Panc1 (cell line): ENCODE results near the gene PITPNB. TPM values are rescaled to one million over a fixed set of nuclear protein-coding genes. Genes with fewer than 3 reads are reported as not detected.

Source experiments
- ATAC-seq: fragments of 200-7000 bp; cut with Tn5 transposase; 2 replicates; pipeline ENCODE4 v1.9.1; 2020; ENCODE audit warnings: mild to moderate bottlenecking, moderate library complexity
- BruUV-seq: library from RNA; stranded (reverse); fragments of 400-500 nt; replicated peaks from 2 replicates; lab custom pipeline; 2021; lab: Mats Ljungman, UMichigan
- CTCF ChIA-PET: fragments of 300-600 bp; sonication (Branson Sonifier 250); formaldehyde crosslinking; loops from one replicate; lab custom pipeline; 2022; ENCODE audit warnings: antibody characterized with exemption; lab: Charles Lee
- POLR2A ChIA-PET: fragments of 300-600 bp; sonication (Branson Sonifier 250); formaldehyde crosslinking; loops from one replicate; lab custom pipeline; 2022; ENCODE audit warnings: antibody characterized with exemption; lab: Charles Lee
- DNase-seq: peaks from one replicate; pipeline ENCODE4 v3.0.0-alpha.2; 2010; ENCODE audit warnings: low read depth, low spot score
- H3K27ac ChIP-seq: 2 replicates; pipeline ENCODE4 v1.5.1; 2011; ENCODE audit warnings: mild to moderate bottlenecking, low read length, inconsistent platforms
- H3K27me3 ChIP-seq: fragments of 200-500 bp; sonication (Bioruptor generic); 2 replicates; pipeline ENCODE4 v1.6.0; 2014; ENCODE audit warnings: low read length, inconsistent platforms; ENCODE audit not compliant: control insufficient read depth, insufficient read depth
- H3K36me3 ChIP-seq: fragments of 200-500 bp; sonication (Bioruptor generic); 2 replicates; pipeline ENCODE4 v1.5.1; 2014; ENCODE audit warnings: inconsistent platforms, mild to moderate bottlenecking, low read length, moderate library complexity; ENCODE audit not compliant: control insufficient read depth, insufficient read depth
- H3K4me1 ChIP-seq: 2 replicates; pipeline ENCODE4 v1.5.1; 2011; ENCODE audit warnings: inconsistent platforms, mild to moderate bottlenecking, low read length, moderate library complexity; ENCODE audit not compliant: control insufficient read depth, insufficient read depth
- H3K4me3 ChIP-seq, 2 experiments: 2 replicates each; pipeline ENCODE4 v1.5.1; 2011 to 2012; ENCODE audit warnings: low read depth in 2 of 2, low read length in 2 of 2, mild to moderate bottlenecking in 2 of 2, inconsistent platforms in 1 of 2, moderate library complexity in 1 of 2
- H3K9me3 ChIP-seq: fragments of 200-500 bp; sonication (Bioruptor generic); 2 replicates; pipeline ENCODE4 v1.5.1; 2014; ENCODE audit warnings: low read depth, mild to moderate bottlenecking, inconsistent platforms, low read length, moderate library complexity; ENCODE audit not compliant: control insufficient read depth, insufficient read depth
- POLR2AphosphoS5 ChIP-seq: IDR thresholded peaks from 2 replicates; pipeline ENCODE4 v1.6.1; 2012; ENCODE audit warnings: mild to moderate bottlenecking, low read depth, low read length, moderate library complexity
- SIN3A ChIP-seq: IDR thresholded peaks from 2 replicates; pipeline ENCODE4 v1.6.1; 2012; ENCODE audit warnings: low read depth, mild to moderate bottlenecking, low read length, moderate library complexity, borderline replicate concordance; ENCODE audit not compliant: insufficient read depth
- TCF7L2 ChIP-seq: IDR thresholded peaks from 2 replicates; pipeline ENCODE4 v1.6.1; 2011; ENCODE audit warnings: mild to moderate bottlenecking, low read depth, low read length, inconsistent platforms
- in situ Hi-C: cut with HindIII; loops from 2 replicates; pipeline ENCODE4 v1.10.0; 2016; ENCODE audit warnings: low sequenced_read_pairs, low pct_unique_long_range_greater_than_20kb
- intact Hi-C: fragments of 100-400 bp; cut with micrococcal nuclease; formaldehyde crosslinking; loops from one replicate; pipeline ENCODE4 v1.10.0; 2022; ENCODE audit not compliant: unreplicated experiment
- total RNA-seq: library from RNA; stranded (reverse); gene quantifications from one replicate; pipeline ENCODE4 v1.2.1, GENCODE V29; 2021; ENCODE audit not compliant: unreplicated experiment
- TF ChIP-seq, protein P1 (sequence below), 2 experiments: IDR thresholded peaks; 2 replicates each; pipeline ENCODE4 v1.6.1; 2011 to 2012; ENCODE audit warnings: low read depth in 2 of 2, control low read depth in 1 of 2, low read length in 1 of 2, mild to moderate bottlenecking in 1 of 2, moderate library complexity in 1 of 2; ENCODE audit not compliant: insufficient read depth in 1 of 2
- TF ChIP-seq, protein P2 (sequence below): fragments of 450-650 bp; IDR thresholded peaks from 2 replicates; pipeline ENCODE4 v1.5.1; 2017; ENCODE audit warnings: mild to moderate bottlenecking

Gene PITPNB
- total RNA-seq, 1 experiment from 2014 or later = 67.0 TPM

DNA sequence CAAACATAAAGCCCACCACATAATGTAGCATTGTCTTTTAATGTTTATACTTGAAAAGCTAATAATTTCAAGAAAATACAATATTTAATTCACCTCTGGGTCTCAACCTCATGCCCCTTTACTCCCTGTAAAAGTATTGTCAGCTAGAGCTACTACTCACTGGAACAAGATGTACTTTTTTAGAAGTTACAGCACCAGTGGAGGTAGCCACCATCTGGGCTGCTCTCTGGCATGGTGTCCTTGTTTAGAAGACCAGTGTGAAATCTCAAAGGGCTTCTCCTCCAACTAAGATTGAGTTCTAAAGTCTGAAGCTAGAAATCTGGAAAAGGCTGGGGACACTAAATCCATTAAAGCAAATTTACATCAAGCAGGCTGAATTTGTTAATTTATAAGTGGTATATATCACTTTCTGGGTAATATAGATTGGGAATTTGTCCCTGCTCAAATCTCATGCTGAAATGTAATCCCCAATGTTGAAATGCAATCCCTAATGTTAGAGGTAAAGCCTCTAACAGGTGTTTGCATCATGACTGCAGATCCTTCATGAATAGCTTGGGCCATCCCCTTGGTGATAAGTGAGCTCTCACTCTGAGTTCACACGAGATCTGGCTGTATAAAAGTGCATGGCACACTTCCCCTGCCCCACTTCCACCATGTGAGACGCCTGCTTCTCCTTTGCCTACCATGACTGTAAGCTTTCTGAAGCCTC is 47.6 kb downstream of the PITPNB start:
- Histone ChIP-seq H3K4me1 (peaks cover 3% of the 10 kb centered on the region), H3K27ac (no peak overlapping the region), H3K27me3 (no peaks in the 10 kb centered on the region), H3K9me3 (no peaks in the 10 kb centered on the region), H3K4me3 (no peak overlapping the region), H3K36me3 (peaks cover 14% of the 10 kb centered on the region)
- no peak for ATAC-seq
- DNase-seq = no peak
- TF ChIP-seq, protein P1, sequence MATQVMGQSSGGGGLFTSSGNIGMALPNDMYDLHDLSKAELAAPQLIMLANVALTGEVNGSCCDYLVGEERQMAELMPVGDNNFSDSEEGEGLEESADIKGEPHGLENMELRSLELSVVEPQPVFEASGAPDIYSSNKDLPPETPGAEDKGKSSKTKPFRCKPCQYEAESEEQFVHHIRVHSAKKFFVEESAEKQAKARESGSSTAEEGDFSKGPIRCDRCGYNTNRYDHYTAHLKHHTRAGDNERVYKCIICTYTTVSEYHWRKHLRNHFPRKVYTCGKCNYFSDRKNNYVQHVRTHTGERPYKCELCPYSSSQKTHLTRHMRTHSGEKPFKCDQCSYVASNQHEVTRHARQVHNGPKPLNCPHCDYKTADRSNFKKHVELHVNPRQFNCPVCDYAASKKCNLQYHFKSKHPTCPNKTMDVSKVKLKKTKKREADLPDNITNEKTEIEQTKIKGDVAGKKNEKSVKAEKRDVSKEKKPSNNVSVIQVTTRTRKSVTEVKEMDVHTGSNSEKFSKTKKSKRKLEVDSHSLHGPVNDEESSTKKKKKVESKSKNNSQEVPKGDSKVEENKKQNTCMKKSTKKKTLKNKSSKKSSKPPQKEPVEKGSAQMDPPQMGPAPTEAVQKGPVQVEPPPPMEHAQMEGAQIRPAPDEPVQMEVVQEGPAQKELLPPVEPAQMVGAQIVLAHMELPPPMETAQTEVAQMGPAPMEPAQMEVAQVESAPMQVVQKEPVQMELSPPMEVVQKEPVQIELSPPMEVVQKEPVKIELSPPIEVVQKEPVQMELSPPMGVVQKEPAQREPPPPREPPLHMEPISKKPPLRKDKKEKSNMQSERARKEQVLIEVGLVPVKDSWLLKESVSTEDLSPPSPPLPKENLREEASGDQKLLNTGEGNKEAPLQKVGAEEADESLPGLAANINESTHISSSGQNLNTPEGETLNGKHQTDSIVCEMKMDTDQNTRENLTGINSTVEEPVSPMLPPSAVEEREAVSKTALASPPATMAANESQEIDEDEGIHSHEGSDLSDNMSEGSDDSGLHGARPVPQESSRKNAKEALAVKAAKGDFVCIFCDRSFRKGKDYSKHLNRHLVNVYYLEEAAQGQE (IDR thresholded peaks at IDR 0.05; ENCODE audit: insufficient read depth in 1 of 2, low read depth in 2 of 2, low read length in 1 of 2) = no peak
- TF ChIP-seq SIN3A = no peak
- in situ Hi-C loops (no loop called here), intact Hi-C loops (no loop called here)
- ChIA-PET POLR2A (no interaction called here), CTCF (interaction anchor here (0.7 kb wide), 1 partner anchor 15 kb away, joined by 3 read pairs; no protein-coding TSS in a partner anchor)
- BruUV-seq = no TSS peak

DNA sequence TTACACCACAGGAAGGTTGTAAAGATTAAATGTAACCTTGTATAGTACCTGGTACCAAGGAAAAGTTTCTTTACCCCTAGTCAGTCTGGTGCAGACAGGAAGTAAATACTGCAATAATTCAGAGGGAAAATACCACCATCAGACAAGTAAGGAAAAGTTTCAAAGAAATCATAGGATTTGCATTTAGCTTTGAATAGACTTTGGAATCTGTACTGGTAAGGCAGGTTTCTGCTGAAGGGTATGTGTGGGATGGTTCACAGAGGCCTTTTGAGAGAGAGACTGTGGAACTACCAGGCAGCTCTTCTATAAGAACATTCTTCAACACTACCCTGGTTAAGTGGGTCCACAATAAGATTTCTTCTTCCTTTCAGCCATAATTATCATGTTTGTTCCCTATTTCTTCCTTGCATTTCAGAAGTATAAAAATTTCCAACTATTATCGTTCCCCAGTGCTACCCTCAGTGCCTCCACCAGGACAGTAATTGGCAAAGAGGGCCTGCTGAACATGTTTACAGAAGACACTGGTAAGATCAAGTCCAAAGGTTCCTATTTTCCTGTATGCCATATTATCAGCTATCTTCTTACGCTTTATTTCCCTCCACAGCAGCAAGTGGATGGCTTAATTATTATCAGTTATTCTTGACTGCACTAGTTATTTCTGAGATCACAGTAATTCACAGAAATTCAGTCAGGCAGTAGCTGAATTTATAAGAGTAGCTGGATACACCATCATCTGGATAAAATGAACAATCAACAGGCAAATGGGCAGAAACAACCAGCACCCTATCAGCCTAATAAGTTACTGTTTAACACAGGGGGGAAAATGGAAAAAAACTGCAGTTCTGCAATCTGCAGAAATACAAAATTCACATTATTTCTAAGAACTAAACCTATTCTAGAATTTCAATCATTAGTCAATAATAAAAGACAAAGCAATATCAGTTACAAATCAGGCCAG is 48.5 kb downstream of the PITPNB start:
- intact Hi-C loops = no loop called here
- no TSS peak for BruUV-seq
- ChIA-PET CTCF (interaction anchor here (0.7 kb wide), 1 partner anchor 16 kb away, joined by 3 read pairs; no protein-coding TSS in a partner anchor), POLR2A (no interaction called here)
- Histone ChIP-seq H3K27ac (no peak overlapping the region), H3K4me1 (peaks cover 4% of the 10 kb centered on the region), H3K27me3 (no peaks in the 10 kb centered on the region), H3K4me3 (no peak overlapping the region), H3K36me3 (peaks cover 13% of the 10 kb centered on the region), H3K9me3 (no peaks in the 10 kb centered on the region)
- TF ChIP-seq POLR2AphosphoS5 (no peak), SIN3A (no peak), TCF7L2 (no peak)
- TF ChIP-seq, protein P2, sequence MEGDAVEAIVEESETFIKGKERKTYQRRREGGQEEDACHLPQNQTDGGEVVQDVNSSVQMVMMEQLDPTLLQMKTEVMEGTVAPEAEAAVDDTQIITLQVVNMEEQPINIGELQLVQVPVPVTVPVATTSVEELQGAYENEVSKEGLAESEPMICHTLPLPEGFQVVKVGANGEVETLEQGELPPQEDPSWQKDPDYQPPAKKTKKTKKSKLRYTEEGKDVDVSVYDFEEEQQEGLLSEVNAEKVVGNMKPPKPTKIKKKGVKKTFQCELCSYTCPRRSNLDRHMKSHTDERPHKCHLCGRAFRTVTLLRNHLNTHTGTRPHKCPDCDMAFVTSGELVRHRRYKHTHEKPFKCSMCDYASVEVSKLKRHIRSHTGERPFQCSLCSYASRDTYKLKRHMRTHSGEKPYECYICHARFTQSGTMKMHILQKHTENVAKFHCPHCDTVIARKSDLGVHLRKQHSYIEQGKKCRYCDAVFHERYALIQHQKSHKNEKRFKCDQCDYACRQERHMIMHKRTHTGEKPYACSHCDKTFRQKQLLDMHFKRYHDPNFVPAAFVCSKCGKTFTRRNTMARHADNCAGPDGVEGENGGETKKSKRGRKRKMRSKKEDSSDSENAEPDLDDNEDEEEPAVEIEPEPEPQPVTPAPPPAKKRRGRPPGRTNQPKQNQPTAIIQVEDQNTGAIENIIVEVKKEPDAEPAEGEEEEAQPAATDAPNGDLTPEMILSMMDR = no peak
- TF ChIP-seq, protein P1 (IDR thresholded peaks at IDR 0.05; ENCODE audit: insufficient read depth in 1 of 2, low read depth in 2 of 2, low read length in 1 of 2) = no peak
- ATAC-seq (no peak), DNase-seq (no peak)
- in situ Hi-C loops = no loop called here
